Peyer's patch (tissue), 4 donors: ENCODE data around the gene KLHL29. TPM values are rescaled to one million over a fixed set of nuclear protein-coding genes. Genes with fewer than 3 reads are reported as not detected.

Experiments used
- DNase-seq, 3 donors: peaks; one replicate each; pipeline ENCODE4 v3.0.0-alpha.2; 2017 to 2019
- H3K27ac ChIP-seq, 4 donors: fragments of 200-600 bp; sonication (generic); one replicate each; pipeline ENCODE4 v1.5.1; 2016 to 2019
- H3K27me3 ChIP-seq, 2 donors: fragments of 200-600 bp; sonication (generic); one replicate each; pipeline ENCODE4 v1.5.1; 2019
- H3K36me3 ChIP-seq, 3 donors: fragments of 200-600 bp; sonication (generic); one replicate each; pipeline ENCODE4 v1.5.1; 2016 to 2019
- H3K4me1 ChIP-seq, 4 donors: fragments of 200-600 bp; sonication (generic); one replicate each; pipeline ENCODE4 v1.5.1; 2016 to 2019
- H3K4me3 ChIP-seq, 4 donors: fragments of 200-600 bp; sonication (generic); 1 replicate in 3 of 4; 2 replicates in 1 of 4; pipeline ENCODE4 v1.5.1; 2016 to 2019; ENCODE audit warnings: mild to moderate bottlenecking in 1 of 4
- H3K9me3 ChIP-seq, 4 donors: fragments of 200-600 bp; sonication (generic); one replicate each; pipeline ENCODE4 v1.5.1; 2016 to 2019; ENCODE audit warnings: mild to moderate bottlenecking in 1 of 4
- CTCF ChIP-seq, 6 experiments: fragments of 450-650 bp in 4 of 6; fragments of 200-600 bp in 2 of 6; sonication (generic) in 1 of 6; IDR thresholded peaks; one replicate each; pipeline ENCODE4 v1.5.1; 2017 to 2019; ENCODE audit warnings: antibody characterized with exemption in 6 of 6, mild to moderate bottlenecking in 3 of 6, moderate library complexity in 1 of 6
- POLR2A ChIP-seq, 2 donors: fragments of 450-650 bp; IDR thresholded peaks; one replicate each; pipeline ENCODE4 v1.5.1; 2017; ENCODE audit warnings: antibody characterized with exemption in 2 of 2, mild to moderate bottlenecking in 2 of 2, moderate library complexity in 2 of 2
- total RNA-seq, 4 donors: library from RNA; depleted of rRNA; stranded (reverse); fragments of >200 nt; gene quantifications; one replicate each; pipeline ENCODE4 v1.1.0, GENCODE V29; 2016

KLHL29 gene
- total RNA-seq, 4 donors from 2014 or later, result 1.1 to 18.2 (median 5.0) TPM

- no peak for DNase-seq
Observed at GRCh38 chr2:23533338-23533695, 148.3 kb downstream of the KLHL29 start.

GRCh38 chr2:23534771-23535170 is 149.8 kb downstream of the KLHL29 start:
- no peaks in the 10 kb centered on the region for H3K9me3 ChIP-seq
- no peak for DNase-seq
- no peak overlapping the region for H3K27ac ChIP-seq
- no peaks in the 10 kb centered on the region for H3K27me3 ChIP-seq
- H3K4me3 ChIP-seq, result no peak overlapping the region
- TF ChIP-seq POLR2A (IDR thresholded peaks at IDR 0.05), result no peak
- TF ChIP-seq CTCF (IDR thresholded peaks at IDR 0.05), result no peak
- no peaks in the 10 kb centered on the region for H3K36me3 ChIP-seq
- peaks cover 0 to 8% (median 0%) of the 10 kb centered on the region in 4 donors for H3K4me1 ChIP-seq

More at GRCh38 chr2:23533338-23533695, 148.3 kb downstream of the KLHL29 start:
- peak overlapping the region in 1 of 4 donors; percentile 44 for H3K27ac ChIP-seq
- H3K27me3 ChIP-seq, result no peaks in the 10 kb centered on the region
- no peaks in the 10 kb centered on the region for H3K9me3 ChIP-seq
- no peak overlapping the region for H3K4me3 ChIP-seq
- peaks cover 0 to 8% (median 0%) of the 10 kb centered on the region in 4 donors for H3K4me1 ChIP-seq
- H3K36me3 ChIP-seq, result no peaks in the 10 kb centered on the region
- no peak for TF ChIP-seq CTCF (IDR thresholded peaks at IDR 0.05)
- TF ChIP-seq POLR2A (IDR thresholded peaks at IDR 0.05), result no peak

GRCh38 chr2:23536326-23536725 is 151.3 kb downstream of the KLHL29 start:
- H3K27ac ChIP-seq, result no peak overlapping the region

GRCh38 chr2:23537991-23538390 is 153.0 kb downstream of the KLHL29 start:
- no peak overlapping the region for H3K4me3 ChIP-seq
- no peaks in the 10 kb centered on the region for H3K27me3 ChIP-seq
- H3K27ac ChIP-seq, result no peak overlapping the region
- TF ChIP-seq CTCF (IDR thresholded peaks at IDR 0.05) (no peak), POLR2A (IDR thresholded peaks at IDR 0.05) (no peak)
- no peak for DNase-seq
- H3K9me3 ChIP-seq, result no peaks in the 10 kb centered on the region
- H3K36me3 ChIP-seq, result no peaks in the 10 kb centered on the region
- peaks cover 0 to 9% (median 0%) of the 10 kb centered on the region in 4 donors for H3K4me1 ChIP-seq

More at GRCh38 chr2:23536326-23536725, 151.3 kb downstream of the KLHL29 start:
- peaks cover 0 to 8% (median 0%) of the 10 kb centered on the region in 4 donors for H3K4me1 ChIP-seq
- no peak overlapping the region for H3K4me3 ChIP-seq
- TF ChIP-seq CTCF (IDR thresholded peaks at IDR 0.05) (no peak), POLR2A (IDR thresholded peaks at IDR 0.05) (no peak)
- no peak for DNase-seq
- no peaks in the 10 kb centered on the region for H3K27me3 ChIP-seq
- no peaks in the 10 kb centered on the region for H3K9me3 ChIP-seq
- no peaks in the 10 kb centered on the region for H3K36me3 ChIP-seq

- H3K27ac ChIP-seq, result no peak overlapping the region
Observed at GRCh38 chr2:23538566-23538965, 153.6 kb downstream of the KLHL29 start.

More at GRCh38 chr2:23538566-23538965, 153.6 kb downstream of the KLHL29 start:
- Histone ChIP-seq H3K4me1 (peaks cover 0 to 9% (median 0%) of the 10 kb centered on the region in 4 donors), H3K4me3 (no peak overlapping the region), H3K27me3 (no peaks in the 10 kb centered on the region), H3K9me3 (no peaks in the 10 kb centered on the region), H3K36me3 (no peaks in the 10 kb centered on the region)
- no peak for DNase-seq
- TF ChIP-seq POLR2A (IDR thresholded peaks at IDR 0.05), result no peak
- TF ChIP-seq CTCF (IDR thresholded peaks at IDR 0.05), result no peak
